ENCODE measurements around the gene PKNOX1. TPM values are rescaled to one million over a fixed set of nuclear protein-coding genes. Genes with fewer than 3 reads are reported as not detected.

The PKNOX1 gene
- total and polyA plus RNA-seq, 9 of the 15 experiments (the other 6 are each of a cell fraction or from before 2014, with no cell fraction given), result 8.8 to 25.9 (median 13.2) TPM

- no peak for TF ChIP-seq AFF4 (CRISPR knock-in tag; IDR thresholded peaks at IDR 0.05)
- no peak for TF ChIP-seq RB1 (IDR thresholded peaks at IDR 0.05; ENCODE audit: low read depth)
- no peak for TF ChIP-seq FOXK1 (CRISPR knock-in tag; IDR thresholded peaks at IDR 0.05; ENCODE audit: borderline replicate concordance)
- TF ChIP-seq HNRNPH1 (optimal IDR thresholded peaks at IDR 0.05; ENCODE audit: low read depth, low read length), result no peak
- no peak for TF ChIP-seq STAG1 (CRISPR knock-in tag; IDR thresholded peaks at IDR 0.05; ENCODE audit: borderline replicate concordance)
- peak; percentile 63; the same call in 1 of the 2 replicates for TF ChIP-seq EP300 (IDR thresholded peaks at IDR 0.05; ENCODE audit: low read length)
- no peak for TF ChIP-seq GTF2A2 (tag; IDR thresholded peaks at IDR 0.05)
- no peak for TF ChIP-seq ATF6 (CRISPR knock-in tag; IDR thresholded peaks at IDR 0.05)
- peak; percentile 83 for TF ChIP-seq CBFA2T2 (conservative IDR thresholded peaks at IDR 0.05)
- no peak for TF ChIP-seq CBX2 (IDR thresholded peaks at IDR 0.05; ENCODE audit: insufficient read depth, low read length, poor library complexity, severe bottlenecking)
- TF ChIP-seq ZEB2 (IDR thresholded peaks at IDR 0.05), result peak; percentile 88
- no peak for TF ChIP-seq JUNB (CRISPR knock-in tag; conservative IDR thresholded peaks at IDR 0.05)
- no peak for TF ChIP-seq E2F4 (CRISPR knock-in tag; IDR thresholded peaks at IDR 0.05; ENCODE audit: low read depth)
These were observed 44.4 kb upstream of the PKNOX1 start (continued) for GRCh38 chr21:42929969-42930368.

All from K562 (cell line).